Astrocyte of the cerebellum (primary cell): ENCODE measurements around the gene ASH1L.
"Not testable (repeated sequence)": the region's sequence is repeated elsewhere in the genome, so short reads cannot be mapped to it uniquely, and the experiment has no call there.

Source experiments
- DNase-seq: peaks from one replicate; pipeline ENCODE4 v3.0.0-alpha.2; 2011; ENCODE audit warnings: low read depth
- H3K4me3 ChIP-seq: 2 replicates; pipeline ENCODE4 v1.5.1; 2011; ENCODE audit warnings: mild to moderate bottlenecking, low read depth, low read length, moderate library complexity
- CTCF ChIP-seq: IDR thresholded peaks from 2 replicates; pipeline ENCODE4 v1.5.1; 2012; ENCODE audit warnings: low read length, low read depth, moderate library complexity, mild to moderate bottlenecking; ENCODE audit errors: missing control alignments
- in situ Hi-C: cut with HindIII; loops from 2 replicates; pipeline ENCODE4 v1.10.0; 2017; ENCODE audit warnings: low sequenced_read_pairs

The ASH1L gene

GRCh38 chr1:155562581-155563376 is at the start of gene ASH1L:
Gene ASH1L (minus strand): TSS chr1:155562803. CDS start chr1:155521519, 41,284 bp downstream.
- DNase-seq, result peak; percentile 76
- in situ Hi-C loops, result no loop called here
- H3K4me3 ChIP-seq, result peak within 1 kb of the TSS; percentile 81
- TF ChIP-seq CTCF, result no peak

- peak overlapping the region; percentile 49 for H3K4me3 ChIP-seq
- DNase-seq, in situ Hi-C loops: not testable (repeated sequence)
Measured at GRCh38 chr1:155610257-155610647, 47.6 kb upstream of the ASH1L start.

- in situ Hi-C loops, result no loop called here
- peak; percentile 94 for DNase-seq
- H3K4me3 ChIP-seq, result peak within 1 kb of the TSS; percentile 49
- TF ChIP-seq CTCF, result no peak
Measured at GRCh38 chr1:155609515-155610256, 47.1 kb upstream of the ASH1L start, which contains the start of gene MSTO1. Gene MSTO1 (plus strand): TSS chr1:155610218. CDS start chr1:155610249, 31 bp downstream.

GRCh38 chr1:155608888-155609225 is 46.3 kb upstream of the ASH1L start:
- TF ChIP-seq CTCF, result no peak
- in situ Hi-C loops, result no loop called here
- DNase-seq, result no peak
- H3K4me3 ChIP-seq, result no peak overlapping the region

DNA sequence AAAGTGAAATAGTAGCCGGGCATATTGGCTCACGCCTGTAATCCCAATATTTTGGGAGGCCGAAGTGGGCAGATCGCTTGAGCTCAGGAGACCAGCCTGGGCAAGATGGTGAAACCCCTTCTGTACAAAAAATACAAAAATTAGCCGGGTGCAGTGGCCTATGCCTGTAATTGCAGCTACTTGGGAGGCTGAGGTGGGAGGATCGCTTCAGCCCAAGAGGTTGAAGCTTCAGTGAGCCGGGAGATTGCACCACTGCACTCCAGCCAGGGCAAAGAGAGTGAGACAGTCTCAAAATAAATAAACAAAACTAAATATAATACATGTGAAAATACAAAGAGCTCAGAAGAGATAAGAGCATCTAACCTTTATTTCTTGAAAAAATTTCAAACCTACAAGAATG is 45.1 kb upstream of the ASH1L start:
- TF ChIP-seq CTCF, result no peak
- in situ Hi-C loops, result no loop called here
- no peak overlapping the region for H3K4me3 ChIP-seq
- no peak for DNase-seq

DNA sequence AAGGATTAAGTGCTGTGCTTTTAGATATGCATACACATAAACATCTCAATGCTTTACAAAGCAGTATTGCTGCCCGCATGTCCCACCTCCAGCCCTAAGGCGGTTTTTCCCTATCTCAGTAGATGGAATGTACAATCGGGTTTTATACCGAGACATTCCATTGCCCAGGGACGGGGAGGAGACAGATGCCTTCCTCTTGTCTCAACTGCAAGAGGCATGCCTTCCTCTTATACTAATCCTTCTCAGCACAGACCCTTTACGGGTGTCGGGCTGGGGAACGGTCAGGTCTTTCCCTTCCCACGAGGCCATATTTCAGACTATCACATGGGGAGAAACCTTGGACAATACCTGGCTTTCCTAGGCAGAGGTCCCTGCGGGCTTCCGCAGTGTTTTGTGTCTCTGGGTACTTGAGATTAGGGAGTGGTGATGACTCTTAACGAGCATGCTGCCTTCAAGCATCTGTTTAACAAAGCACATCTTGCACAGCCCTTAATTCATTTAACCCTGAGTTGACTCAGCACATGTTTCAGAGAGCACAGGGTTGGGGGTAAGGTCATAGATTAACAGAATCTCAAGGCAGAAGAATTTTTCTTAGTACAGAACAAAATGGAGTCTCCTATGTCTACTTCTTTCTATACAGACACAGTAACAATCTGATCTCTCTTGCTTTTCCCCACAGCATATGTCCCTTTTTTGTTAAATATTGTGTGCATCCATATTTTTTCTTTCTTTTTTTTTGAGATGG is 37.4 kb upstream of the ASH1L start:
- H3K4me3 ChIP-seq, in situ Hi-C loops, DNase-seq: not testable (repeated sequence)

DNA sequence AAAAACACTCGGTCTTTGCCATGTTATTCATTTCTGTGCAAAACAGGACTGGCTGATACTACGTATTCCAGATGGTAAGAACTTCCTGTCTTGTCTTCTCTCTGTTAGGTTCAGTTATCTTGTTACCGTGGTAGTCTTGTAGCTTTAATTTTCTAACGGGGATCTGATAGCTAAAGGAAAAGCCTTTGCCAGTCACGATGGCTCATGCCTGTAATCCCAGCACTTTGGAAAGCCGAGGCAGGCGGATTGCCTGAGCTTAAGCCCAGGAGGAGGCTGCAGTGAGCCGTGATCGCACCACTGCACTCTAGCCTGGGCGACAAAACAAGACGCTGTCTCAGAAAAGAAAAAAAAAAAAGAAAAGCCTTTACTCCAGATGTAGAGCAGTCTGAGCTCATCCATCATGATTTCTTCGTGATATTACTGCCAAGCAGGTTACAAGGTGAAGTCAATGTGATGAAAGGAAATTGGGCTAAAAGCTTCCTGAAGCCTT is 36.3 kb upstream of the ASH1L start:
- DNase-seq, result no peak

More for the DNA sequence above, 36.3 kb upstream of the ASH1L start:
- in situ Hi-C loops, result no loop called here
- no peak for TF ChIP-seq CTCF
- no peak overlapping the region for H3K4me3 ChIP-seq
